Forelimb muscle (tissue), 1 donor: ENCODE measurements around the gene SPAG9. TPM values are rescaled to one million over a fixed set of nuclear protein-coding genes. Genes with fewer than 3 reads are reported as not detected.
A peak's percentile ranks its signal among the peaks of the same experiment; 100 is the strongest.

Experiments
- DNase-seq: peaks from one replicate; pipeline ENCODE4 v3.0.0-alpha.2; 2013; ENCODE audit warnings: low read depth
- polyA plus RNA-seq: library from polyadenylated mRNA; unstranded; fragments of 120-200 nt; gene quantifications from one replicate; pipeline ENCODE4 v1.2.1, GENCODE V29; 2013; ENCODE audit not compliant: insufficient read length

SPAG9 gene
- polyA plus RNA-seq, 1 donor, result 71.8 TPM

GRCh38 chr17:51036084-51036483 is 84.6 kb downstream of the SPAG9 start:
- no peak for DNase-seq

GRCh38 chr17:51035431-51035830 is 85.2 kb downstream of the SPAG9 start:
- no peak for DNase-seq

DNA sequence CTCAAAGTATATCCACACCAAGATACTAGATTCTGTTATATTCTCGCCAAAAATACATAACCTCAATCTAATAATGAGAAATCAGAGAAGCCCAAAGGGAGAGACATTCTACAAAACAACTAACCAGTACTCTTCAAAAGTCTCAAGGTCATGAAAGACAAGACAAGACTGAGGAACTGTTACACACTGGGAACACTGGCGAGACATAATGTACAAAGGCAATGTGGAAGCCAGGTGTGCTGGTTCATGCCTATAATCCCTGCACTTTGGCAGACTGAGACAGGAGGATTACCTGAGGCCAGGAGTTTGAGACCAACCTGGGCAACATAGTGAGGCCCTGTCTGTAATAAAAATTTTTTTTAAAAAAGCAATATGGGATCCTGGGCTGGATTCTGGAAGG is 85.9 kb downstream of the SPAG9 start:
- no peak for DNase-seq

DNA sequence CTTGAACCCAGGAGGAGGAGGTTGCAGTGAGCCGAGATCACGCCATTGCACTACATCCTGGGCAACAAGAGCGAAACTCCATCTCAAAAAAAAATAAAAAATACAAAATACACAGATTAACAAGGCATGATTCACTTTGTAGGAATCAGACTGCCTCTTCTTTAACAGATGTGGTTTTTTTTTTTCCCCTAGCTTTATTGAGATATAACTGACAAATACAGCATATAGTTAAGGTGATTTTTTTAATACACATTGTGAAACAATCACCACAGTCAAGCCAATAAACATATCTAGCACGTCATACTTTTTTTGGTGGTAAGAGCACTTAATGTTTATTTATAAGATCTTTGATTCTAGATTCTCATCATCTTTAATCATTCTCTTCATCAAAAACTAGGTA is 87.8 kb downstream of the SPAG9 start:
- no peak for DNase-seq

DNA sequence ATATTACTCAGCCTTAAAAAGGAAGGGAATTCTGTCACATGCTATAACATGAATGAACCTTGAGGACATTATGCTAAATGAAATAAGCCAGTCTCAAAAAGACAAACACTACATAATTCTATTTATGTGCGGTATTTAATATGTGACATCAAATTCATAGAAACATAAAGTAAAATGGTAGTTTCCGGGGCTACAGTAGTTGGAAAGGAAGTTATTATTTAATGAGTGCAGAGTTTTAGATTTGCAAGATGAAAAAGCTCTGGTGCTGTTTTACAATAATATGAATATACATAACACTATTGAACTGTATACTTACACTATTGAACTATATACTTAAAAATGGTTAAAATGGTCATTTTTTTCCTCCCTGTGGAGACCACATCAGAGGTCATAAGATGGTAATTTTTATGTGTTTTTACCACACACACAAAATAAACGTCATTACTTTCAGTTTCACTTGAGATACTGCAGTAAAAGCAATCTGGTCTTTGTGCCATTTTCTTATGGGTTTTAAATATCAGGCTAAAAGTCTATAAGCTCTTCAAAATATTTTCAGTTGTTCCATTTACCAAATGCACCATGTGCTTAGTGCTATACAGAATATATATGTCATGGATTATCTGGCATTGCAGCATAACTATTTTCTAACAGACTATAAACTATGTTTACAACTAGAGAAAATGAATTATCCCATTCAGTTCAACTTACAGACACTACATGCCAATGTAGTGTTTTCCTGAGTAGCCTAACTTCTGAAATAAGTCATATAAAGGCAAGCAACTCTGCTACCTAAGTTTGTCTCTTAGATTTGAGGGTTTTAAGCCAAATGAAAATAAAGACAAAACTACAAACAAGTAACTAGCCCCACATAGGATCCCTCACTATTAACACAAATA is 90.9 kb downstream of the SPAG9 start:
- DNase-seq, result no peak

DNA sequence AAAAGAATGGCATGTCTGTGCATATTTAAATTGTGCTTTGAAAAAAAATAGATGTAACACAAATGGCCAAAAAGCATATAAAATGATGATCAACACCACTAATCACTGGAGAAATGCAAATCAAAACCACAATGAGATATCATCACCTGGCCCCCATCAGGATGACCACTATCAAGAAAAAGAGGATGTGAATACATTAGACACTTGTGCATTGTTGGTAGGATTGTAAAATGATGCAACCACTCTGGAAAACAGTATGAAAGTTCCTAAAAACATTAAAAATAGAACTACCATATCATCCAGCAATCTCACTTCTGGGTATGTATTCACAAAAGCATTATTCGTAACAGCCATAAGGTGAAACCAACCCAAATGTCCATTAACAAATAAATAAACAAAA is 91.5 kb downstream of the SPAG9 start:
- DNase-seq, result no peak

DNA sequence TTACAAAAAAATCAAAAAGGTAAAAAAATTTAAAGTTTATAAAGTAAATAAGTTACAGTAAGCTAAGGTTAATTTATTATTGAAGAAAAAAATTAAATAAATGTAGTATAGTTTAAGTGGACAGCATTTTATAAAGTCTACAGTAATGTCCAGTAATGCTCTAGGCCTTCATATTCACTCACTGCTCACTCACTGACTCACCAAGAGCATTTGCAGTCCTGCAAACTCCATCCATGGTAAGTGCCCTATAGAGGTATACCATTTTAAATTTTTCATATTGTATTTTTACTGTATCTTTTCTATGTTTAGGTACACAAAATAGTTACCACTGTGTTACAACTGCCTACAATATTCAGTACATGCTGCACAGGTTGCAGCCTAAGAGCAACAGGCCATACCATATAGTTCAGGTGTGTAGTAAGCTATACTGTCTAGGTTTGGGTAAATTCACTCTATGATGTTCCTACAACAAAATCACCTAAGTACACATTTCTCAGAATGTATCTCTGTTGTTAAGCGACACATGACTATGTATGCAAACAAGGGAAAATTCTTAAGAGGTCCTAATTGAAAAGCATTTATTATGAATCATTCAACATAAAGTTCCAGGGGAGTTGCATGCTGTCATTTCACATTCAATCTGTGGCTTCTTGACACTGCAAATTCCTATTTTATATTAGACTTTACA is 92.3 kb downstream of the SPAG9 start:
- no peak for DNase-seq

GRCh38 chr17:51018541-51018940 is 102.1 kb downstream of the SPAG9 start:
- no peak for DNase-seq

DNA sequence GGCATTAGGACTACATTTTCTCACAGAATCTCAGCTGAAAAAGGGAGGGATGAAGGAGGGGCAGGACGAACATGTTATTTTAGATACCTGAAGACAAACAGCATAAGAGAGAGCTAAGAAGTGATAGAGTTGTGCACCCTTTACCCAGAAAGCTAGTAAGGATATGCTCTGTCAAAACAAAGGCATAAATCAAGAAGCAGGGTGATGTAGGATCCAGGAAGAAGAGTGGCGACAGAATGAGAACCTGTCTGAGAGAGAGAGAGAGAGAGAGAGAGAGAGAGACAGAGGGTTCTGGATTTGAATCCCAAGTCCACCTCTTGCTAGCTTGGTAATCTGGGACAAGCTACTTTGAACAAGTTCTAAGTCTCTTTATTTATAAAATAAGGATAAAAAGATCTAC is 103.4 kb downstream of the SPAG9 start:
- DNase-seq, result no peak

DNA sequence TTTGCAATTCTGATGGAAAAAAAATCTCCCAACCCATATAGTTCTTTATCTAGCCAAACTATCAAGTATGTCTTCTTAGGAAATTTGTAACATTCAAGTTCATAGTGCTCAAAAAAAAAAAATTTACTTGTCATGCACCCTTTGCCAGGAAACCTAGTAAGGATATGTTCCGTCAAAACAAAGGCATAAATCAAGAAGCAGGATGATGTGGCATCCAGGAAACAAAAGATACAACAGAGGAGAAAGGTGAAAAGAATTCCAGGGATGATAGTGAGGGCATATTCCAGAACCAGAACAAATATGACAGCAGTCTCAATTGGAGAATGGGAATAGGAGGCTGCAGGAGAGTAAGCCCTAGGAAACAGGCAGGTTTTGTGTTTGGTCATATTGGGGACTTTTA is 104.6 kb downstream of the SPAG9 start:
- DNase-seq, result no peak

DNA sequence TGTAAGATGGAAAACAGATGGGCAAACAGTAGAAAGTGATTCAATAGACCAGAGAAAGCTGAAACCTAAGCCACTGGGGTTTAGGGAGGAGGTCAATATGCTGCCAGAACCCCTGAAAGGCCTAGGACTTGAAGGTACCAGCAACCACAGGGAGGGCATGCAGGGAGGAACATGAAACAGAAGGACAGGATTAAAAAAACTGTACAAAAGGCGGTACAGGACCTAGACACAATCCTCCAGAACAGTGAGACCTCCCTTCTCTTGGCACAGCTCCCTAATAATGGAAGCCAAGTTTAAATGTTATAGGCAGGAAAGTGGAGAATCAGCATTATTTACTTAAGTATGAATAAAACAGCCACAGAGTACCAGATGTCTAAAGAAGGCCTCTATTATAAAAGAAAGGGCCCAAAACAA is 105.5 kb downstream of the SPAG9 start:
- peak; percentile 63 for DNase-seq

- DNase-seq, result no peak
Observed at GRCh38 chr17:51014129-51014528, 106.5 kb downstream of the SPAG9 start.

DNA sequence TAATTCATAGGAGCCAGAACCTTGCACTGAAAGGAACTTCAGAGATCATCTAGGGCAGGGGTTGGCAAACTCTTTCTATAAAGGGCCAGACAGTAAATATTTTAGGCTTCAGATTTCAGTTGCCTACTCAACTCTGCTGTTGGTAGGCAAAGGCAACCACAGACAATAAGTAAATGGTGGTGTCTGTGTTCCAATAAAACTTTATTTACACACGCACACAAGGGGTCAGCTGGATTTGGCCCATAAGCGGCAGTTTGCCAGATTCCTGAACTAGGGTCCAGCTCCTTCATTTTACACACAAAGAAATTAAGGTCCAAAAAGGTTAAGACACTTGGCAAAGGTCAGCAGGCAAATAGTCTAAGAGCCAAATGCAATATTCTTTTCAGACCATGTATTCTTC is 107.3 kb downstream of the SPAG9 start:
- no peak for DNase-seq

GRCh38 chr17:51012538-51012937 is 108.1 kb downstream of the SPAG9 start:
- DNase-seq, result no peak

GRCh38 chr17:51010173-51010675 is 110.4 kb downstream of the SPAG9 start:
- DNase-seq, result no peak

DNA sequence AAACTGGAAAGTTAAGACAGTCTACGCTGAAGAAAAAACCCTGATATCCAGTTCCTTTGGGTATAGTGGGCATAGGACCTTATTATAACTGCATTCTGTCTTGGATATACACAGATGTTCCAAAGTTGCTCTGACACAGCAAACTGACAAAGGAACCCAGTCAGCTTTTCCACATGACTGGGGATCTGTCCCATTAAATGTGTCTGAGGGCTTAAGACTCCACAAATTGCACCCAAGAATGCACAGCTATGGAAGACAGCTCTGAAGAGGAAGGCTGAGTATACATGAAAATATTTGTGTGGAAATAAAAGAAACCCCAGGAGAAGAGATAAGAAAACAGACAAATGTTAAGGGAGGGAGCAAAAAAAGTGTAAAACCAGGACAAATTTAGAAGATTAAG is 114.1 kb downstream of the SPAG9 start:
- no peak for DNase-seq

DNA sequence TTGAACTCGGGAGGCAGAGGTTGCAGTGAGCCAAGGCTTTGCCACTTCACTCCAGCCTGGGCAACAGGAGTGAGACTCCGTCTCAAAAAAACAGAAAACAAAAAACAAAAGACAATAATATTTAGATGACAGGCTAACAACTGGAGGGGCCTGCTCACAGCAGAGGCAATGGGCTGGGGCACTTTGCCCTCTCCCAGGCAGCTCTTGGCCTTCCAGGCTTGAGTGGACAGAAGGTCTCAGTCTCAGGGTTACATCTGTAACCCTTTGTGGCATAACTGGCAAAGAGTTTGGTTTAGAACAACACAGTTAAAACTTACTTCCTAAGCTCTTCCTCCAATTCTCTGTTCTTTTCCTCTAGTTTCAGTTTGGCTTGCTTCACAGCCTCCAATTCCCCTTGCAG is 114.9 kb downstream of the SPAG9 start:
- DNase-seq, result no peak

GRCh38 chr17:51004249-51004648 is 116.4 kb downstream of the SPAG9 start:
- no peak for DNase-seq

GRCh38 chr17:51000835-51001638 is 119.6 kb downstream of the SPAG9 start:
- peak; percentile 62 for DNase-seq

DNA sequence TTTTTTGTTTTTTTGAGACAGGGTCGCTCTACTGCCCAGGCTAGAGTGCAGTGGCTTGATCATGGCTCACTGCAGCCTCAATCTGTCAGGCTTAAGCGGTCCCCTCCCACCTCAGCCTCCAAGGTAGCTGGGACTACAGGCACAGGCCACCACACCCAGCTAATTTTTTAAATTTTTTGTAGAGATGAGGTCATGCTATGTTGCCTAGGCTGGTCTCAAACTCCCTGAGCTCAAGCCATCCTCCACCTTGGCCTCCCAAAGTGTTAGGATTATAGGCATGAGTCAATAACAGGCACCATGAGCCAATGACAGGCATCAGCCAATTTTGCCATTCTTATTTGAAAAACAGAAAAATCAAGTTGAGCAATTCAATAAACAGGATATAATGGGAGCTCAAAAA is 125.0 kb downstream of the SPAG9 start:
- DNase-seq, result no peak

GRCh38 chr17:50993544-50993943 is 127.1 kb downstream of the SPAG9 start:
- no peak for DNase-seq

DNA sequence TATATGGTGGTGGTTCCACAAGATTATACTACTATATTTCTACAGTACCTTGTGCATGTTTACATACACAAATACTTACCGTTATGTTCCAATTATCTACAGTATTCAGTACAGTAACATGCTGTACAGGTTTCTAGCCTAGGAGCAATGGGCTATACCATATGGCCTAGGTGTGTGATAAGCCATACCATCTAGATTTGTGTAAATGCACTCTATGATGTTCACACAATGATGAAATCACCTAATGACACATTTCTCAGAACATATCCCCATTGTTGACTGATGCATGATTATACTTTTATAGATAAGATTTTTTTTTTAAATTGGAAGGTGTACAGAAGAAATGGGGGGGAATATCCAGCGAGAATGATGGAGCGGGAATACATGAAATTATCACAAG is 131.5 kb downstream of the SPAG9 start:
- DNase-seq, result no peak
